CD4-positive, alpha-beta T cell treated with Interleukin-17A for 4 hours (primary cell): ENCODE results near the gene KLF9.

Source experiments
- DNase-seq: peaks from one replicate; pipeline ENCODE4 v3.0.0-alpha.2; 2020; ENCODE audit warnings: mixed read lengths

The KLF9 gene

GRCh38 chr9:70352356-70352755 is 62.1 kb downstream of the KLF9 start:
- no peak for DNase-seq

GRCh38 chr9:70347046-70347445 is 67.4 kb downstream of the KLF9 start:
- DNase-seq, result no peak

GRCh38 chr9:70340572-70340971 is 73.9 kb downstream of the KLF9 start:
- no peak for DNase-seq
